Measurements from ENCODE around the gene GAREM2.

Gene GAREM2

DNA sequence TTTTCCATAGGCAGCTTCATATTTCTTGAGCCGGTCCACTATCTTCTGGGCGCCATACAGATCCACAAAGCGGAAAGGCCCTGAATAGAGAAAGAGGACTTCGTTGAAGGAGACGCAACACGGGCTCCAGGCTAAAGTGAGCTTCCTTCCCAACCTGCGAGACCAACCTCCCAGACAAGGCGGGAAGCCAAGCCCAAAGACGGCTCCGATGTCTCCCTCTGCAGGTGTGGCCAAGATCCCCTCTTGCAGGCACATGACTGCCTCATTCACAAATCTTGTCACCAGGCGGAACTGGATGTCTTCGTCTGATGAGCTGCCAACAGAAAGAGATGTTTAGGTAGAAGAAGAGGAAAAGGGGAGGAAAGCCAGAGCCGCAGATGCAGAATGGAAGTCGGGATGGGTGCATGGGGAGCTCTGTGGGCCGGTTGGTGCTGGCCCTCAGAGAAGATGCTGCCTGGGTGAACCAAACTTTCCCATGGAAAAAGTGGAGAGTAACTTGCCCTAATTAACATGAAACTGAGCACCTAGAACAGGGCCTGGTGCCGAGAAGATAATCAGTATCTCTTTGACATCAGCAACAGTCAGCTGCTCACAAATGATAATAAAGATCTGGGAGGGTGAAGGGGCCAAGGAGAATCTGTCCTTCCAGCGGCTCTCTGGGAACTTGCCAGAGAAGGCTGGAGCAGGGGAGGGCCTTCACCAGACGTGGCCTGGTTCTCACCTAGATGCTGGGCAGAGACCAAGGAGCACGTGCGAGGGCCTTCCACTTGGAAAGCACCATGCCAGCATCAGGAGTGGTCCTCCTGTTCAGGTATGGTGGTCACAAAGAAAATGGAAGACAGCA, 18.6 kb downstream of the GAREM2 start:
- Mint-ChIP-seq H3K27me3 (no peaks in the 10 kb centered on the region), H3K27ac (no peak overlapping the region), H3K4me1 (peaks cover 5% of the 10 kb centered on the region), H3K4me3 (no peak overlapping the region), H3K9me3 (no peaks in the 10 kb centered on the region)
- DNase-seq, result no peak
- no peak for ATAC-seq

DNA sequence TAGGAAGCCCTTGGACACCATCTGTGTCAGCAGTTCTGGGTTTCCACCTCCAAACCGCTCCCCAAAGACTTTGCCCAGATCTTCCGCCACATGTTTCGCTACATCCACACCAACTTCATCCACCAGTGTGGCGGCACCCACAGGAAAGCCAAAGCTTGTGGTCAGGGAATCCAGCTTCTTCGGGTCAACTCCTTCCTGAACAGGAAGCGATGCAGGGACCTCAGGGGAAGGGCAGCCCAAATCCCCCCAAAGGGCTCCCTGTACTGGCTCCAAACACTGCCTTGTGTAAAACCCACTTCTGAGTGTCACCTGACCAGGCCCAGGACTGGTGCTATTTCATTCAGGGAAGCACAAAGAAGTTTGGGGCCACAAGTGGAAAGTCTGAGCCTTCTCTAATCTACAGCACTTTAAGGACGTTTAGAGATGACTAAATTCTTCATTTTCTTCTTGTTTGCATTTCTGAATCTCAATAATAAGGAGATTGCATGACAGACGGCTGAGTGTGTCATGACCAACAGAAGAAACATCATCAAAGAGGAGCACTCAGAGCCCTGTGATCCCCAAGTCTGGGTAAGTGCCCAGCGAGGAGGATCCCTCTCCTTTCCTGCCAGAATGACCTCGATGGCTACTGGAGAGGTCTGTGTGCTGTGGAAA, 20.8 kb downstream of the GAREM2 start:
- ATAC-seq (no peak), DNase-seq (no peak)
- Mint-ChIP-seq H3K27me3 (no peaks in the 10 kb centered on the region), H3K4me3 (no peak overlapping the region), H3K9me3 (no peaks in the 10 kb centered on the region), H3K27ac (peak overlapping the region in 1 of 2 donors; percentile 74), H3K4me1 (no peaks in the 10 kb centered on the region)

GRCh38 chr2:26195040-26195984, 22.4 kb downstream of the GAREM2 start:
- no peak for DNase-seq
- Mint-ChIP-seq H3K27me3 (no peaks in the 10 kb centered on the region), H3K4me1 (no peaks in the 10 kb centered on the region), H3K4me3 (no peak overlapping the region), H3K9me3 (no peaks in the 10 kb centered on the region), H3K27ac (peak overlapping the region in 1 of 2 donors; percentile 48)
- ATAC-seq, result no peak

DNA sequence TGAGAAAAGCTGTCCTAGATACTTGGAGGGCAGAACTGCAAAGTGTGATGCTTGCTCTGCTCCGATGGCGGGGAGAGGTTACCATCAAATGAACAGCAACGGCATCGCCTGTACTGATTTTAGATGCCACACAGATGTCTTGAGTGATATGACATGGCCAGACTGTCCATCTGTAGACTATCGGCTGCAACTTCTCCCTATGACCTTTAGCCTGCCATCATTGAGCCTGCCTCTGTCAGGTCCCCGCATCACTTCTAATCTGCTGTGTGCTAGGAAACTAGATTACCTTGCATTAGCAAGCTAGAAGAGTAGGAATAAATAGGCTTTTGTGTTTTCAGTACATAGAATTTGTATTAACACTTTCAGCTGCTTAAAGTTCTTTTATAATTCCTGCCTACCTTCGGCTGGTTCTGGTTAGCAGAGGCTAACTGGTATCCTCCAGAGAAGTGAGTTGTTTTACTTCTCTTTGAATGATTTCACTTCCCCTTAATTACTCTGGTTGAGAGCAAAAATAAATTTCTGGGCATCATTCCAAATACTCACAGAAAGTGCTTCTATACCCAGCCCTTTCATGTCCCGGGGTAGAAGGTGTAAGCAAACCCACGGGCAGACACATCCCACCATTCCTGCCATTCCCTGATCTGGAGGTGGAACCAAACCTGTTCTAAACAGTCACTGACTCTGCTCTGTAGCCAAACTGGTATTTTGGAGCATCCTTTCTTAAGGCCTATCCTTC, 24.0 kb downstream of the GAREM2 start:
- Mint-ChIP-seq H3K4me3 (no peak overlapping the region), H3K9me3 (no peaks in the 10 kb centered on the region), H3K27me3 (no peaks in the 10 kb centered on the region), H3K27ac (no peak overlapping the region), H3K4me1 (no peaks in the 10 kb centered on the region)
- no peak for ATAC-seq
- DNase-seq, result no peak

DNA sequence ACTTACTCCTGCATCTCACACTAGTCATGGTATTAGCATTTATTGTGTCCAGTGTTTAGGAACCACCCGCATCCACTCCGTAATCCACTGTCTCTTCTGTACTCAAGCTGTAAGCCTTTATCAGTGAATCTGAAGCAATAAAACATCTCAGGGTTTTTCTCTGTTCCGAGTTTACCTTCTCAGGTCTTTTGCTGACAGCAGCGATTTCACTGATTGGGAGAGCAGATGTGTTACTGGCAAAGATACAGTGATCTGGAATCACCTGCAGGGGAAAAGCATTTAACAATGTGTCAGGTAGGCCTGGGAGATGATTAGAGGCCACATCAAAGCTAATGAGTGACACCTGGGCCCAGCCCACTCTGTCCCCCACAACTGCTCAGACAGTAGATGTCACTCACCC, 24.6 kb downstream of the GAREM2 start:
- no peaks in the 10 kb centered on the region for H3K27me3 Mint-ChIP-seq
- H3K9me3 Mint-ChIP-seq, result no peaks in the 10 kb centered on the region
- DNase-seq (no peak), ATAC-seq (no peak)
- no peak overlapping the region for H3K4me3 Mint-ChIP-seq
- no peaks in the 10 kb centered on the region for H3K4me1 Mint-ChIP-seq
- no peak overlapping the region for H3K27ac Mint-ChIP-seq

GRCh38 chr2:26202981-26203490, 30.1 kb downstream of the GAREM2 start:
- Mint-ChIP-seq H3K27me3 (no peaks in the 10 kb centered on the region), H3K4me1 (no peaks in the 10 kb centered on the region), H3K27ac (peak overlapping the region in 1 of 2 donors; percentile 67)

DNA sequence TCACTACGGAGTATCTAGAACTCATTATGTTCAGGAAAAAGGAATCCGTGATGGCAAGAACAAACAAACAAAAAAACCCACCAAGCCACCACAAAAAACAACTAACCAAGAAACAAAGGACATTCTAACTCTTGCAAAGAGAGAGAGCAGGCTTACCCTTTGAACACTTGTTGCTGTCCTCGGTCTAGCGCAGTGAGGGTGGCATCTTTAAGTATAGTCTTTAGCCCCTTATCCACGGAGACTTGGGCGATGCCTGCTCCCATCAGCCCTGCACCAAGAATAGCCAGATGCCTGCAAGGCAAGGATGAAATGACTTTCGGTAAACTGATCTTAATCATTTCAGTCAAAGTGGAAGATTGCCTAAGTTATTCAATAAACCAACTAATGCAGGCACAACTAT, 31.0 kb downstream of the GAREM2 start:
- Mint-ChIP-seq H3K4me1 (no peaks in the 10 kb centered on the region), H3K27ac (no peak overlapping the region), H3K27me3 (no peaks in the 10 kb centered on the region), H3K9me3 (no peaks in the 10 kb centered on the region), H3K4me3 (no peak overlapping the region)
- no peak for DNase-seq
- no peak for ATAC-seq

More at GRCh38 chr2:26202981-26203490, 30.1 kb downstream of the GAREM2 start:
- no peak overlapping the region for H3K4me3 Mint-ChIP-seq
- no peaks in the 10 kb centered on the region for H3K9me3 Mint-ChIP-seq
- DNase-seq (no peak), ATAC-seq (no peak)

DNA sequence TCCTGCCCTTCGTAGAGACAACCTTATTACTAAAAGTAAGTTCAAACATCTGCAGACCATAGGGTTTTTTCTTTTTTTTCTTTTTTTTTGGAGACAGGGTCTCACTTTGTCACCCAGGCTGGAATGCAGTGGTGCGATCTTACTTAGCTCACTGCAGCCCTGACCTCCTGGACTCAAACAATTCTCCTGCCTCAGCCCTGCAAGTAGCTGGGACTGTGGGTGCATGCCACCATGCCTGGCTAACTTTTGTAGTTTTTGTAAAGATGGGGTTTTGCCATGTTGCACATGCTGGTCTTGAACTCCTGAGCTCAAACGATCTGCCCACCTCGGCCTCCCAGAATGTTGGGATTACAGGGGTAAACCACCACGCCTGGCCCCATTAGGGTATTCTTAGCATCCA, 39.1 kb downstream of the GAREM2 start:
- no peak for ATAC-seq
- Mint-ChIP-seq H3K27me3 (no peaks in the 10 kb centered on the region), H3K9me3 (no peaks in the 10 kb centered on the region), H3K4me3 (no peak overlapping the region), H3K4me1 (no peaks in the 10 kb centered on the region), H3K27ac (no peak overlapping the region)
- no peak for DNase-seq

DNA sequence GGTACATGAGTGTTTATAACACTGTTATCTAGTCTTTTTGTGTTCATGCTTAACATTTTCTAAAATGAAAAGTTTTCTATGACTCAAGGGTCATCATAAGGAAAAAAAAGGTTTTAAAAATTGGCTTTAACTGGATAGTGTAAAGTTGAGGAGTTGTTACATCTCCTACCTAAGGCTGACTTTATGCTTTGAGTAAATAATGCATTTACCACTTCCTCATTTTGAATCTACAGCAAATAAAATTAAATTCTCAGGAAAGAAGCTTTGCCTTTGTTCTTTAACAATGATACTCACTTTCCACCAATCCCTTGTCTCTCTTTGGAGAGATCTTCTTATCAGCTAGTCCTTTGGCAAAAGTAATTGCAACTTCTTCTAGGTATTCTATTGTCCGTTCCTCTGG, 41.9 kb downstream of the GAREM2 start:
- H3K9me3 Mint-ChIP-seq, result no peaks in the 10 kb centered on the region
- no peaks in the 10 kb centered on the region for H3K27me3 Mint-ChIP-seq
- no peak for ATAC-seq
- DNase-seq, result no peak
- peak overlapping the region in 1 of 2 donors; percentile 93 for H3K27ac Mint-ChIP-seq
- no peak overlapping the region for H3K4me3 Mint-ChIP-seq
- no peaks in the 10 kb centered on the region for H3K4me1 Mint-ChIP-seq

DNA sequence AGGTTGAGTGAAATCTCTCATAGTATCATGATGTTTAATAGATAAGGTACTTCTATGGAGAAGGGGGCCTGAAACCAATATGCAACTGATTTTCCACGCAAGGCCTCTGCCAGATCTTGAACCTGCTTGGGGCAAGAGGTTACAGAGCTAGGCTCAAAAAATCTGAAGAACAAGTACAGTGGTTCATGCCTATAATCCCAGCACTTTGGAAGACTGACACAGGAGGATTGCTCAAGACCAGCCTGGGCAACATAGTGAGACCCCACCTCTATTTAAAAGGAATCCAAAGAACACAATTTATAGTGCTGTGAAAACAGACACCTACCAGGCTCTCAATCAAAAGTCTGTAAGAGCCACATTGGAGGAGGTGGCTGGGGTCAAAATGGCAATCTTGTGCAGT, 42.9 kb downstream of the GAREM2 start:
- DNase-seq (no peak), ATAC-seq (no peak)
- Mint-ChIP-seq H3K9me3 (no peaks in the 10 kb centered on the region), H3K27ac (no peak overlapping the region), H3K4me3 (no peak overlapping the region), H3K27me3 (no peaks in the 10 kb centered on the region), H3K4me1 (no peaks in the 10 kb centered on the region)

- Mint-ChIP-seq H3K9me3 (no peaks in the 10 kb centered on the region), H3K27me3 (no peaks in the 10 kb centered on the region), H3K4me3 (no peak overlapping the region), H3K4me1 (no peaks in the 10 kb centered on the region), H3K27ac (no peak overlapping the region)
- no peak for DNase-seq
- no peak for ATAC-seq
Measured at GRCh38 chr2:26216587-26216986, 43.7 kb downstream of the GAREM2 start.

DNA sequence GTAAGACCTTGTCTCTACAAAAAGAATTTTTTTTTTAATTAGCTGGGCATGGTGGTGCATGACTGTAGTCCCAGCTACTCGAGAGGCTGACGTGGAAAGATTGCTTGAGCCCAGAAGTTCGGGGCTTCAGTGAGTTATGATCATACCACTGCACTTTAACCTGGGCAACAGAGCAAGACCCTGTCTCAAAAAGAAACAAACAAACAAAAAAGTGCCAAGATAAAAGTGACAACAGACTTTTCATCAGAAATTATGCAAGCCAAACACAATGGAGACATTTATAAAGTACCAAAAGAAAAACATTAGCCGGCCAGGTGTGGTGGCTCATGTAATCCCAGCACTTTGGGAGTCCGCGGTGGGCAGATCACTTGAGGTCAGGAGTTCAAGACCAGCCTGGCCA, 44.8 kb downstream of the GAREM2 start:
- Mint-ChIP-seq H3K9me3 (no peaks in the 10 kb centered on the region), H3K27me3 (no peaks in the 10 kb centered on the region), H3K4me1 (no peaks in the 10 kb centered on the region), H3K4me3 (no peak overlapping the region), H3K27ac (no peak overlapping the region)
- no peak for ATAC-seq
- DNase-seq, result no peak

DNA sequence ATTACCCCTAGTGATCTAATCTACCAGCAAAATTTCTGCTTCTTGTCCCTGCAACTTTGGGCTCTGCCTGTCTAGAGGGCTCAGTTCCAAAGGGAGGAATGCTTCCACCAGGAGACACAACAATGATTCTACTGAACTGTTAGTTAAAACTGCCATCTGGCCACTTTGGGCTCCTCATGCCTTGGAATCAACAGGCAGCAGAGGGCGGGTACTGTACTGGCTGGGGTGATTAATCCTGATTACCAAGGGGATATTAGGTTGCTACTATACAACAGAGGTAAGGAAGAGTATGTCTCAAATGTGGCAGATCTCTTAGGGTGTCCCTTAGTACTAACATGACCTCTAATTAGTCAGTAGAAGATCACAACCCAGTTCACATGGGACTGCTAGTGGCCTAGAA, 50.1 kb downstream of the GAREM2 start:
- H3K27me3 Mint-ChIP-seq, result no peaks in the 10 kb centered on the region
- H3K27ac Mint-ChIP-seq, result peak overlapping the region; percentile 48 to 74
- H3K9me3 Mint-ChIP-seq, result no peaks in the 10 kb centered on the region
- H3K4me1 Mint-ChIP-seq, result no peaks in the 10 kb centered on the region
- DNase-seq (no peak), ATAC-seq (no peak)
- no peak overlapping the region for H3K4me3 Mint-ChIP-seq

DNA sequence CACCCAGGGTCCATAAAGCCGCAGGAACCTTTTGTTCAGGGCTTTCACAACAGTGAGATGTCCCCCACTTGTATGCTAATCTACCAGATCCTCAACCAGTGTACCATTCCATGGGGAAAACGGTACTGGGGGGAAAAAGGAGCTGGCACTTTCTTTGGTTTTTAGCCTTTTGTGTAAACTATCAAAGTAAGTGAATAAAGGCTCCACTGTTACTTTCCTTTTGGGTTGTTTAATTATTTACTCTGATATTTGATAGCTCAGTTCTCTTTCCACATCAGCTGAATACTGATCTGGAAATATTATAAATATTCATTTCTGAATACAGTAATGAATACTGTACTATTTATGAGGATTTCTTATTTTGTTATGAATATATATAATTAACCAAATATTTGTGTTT, 51.2 kb downstream of the GAREM2 start:
- DNase-seq (no peak), ATAC-seq (no peak)
- H3K4me3 Mint-ChIP-seq, result no peak overlapping the region
- no peaks in the 10 kb centered on the region for H3K4me1 Mint-ChIP-seq
- H3K9me3 Mint-ChIP-seq, result no peaks in the 10 kb centered on the region
- H3K27ac Mint-ChIP-seq, result no peak overlapping the region
- H3K27me3 Mint-ChIP-seq, result no peaks in the 10 kb centered on the region

GRCh38 chr2:26229595-26229994, 56.7 kb downstream of the GAREM2 start:
- no peak for DNase-seq
- Mint-ChIP-seq H3K27ac (no peak overlapping the region), H3K4me3 (no peak overlapping the region), H3K27me3 (no peaks in the 10 kb centered on the region), H3K9me3 (no peaks in the 10 kb centered on the region), H3K4me1 (no peaks in the 10 kb centered on the region)
- no peak for ATAC-seq

Data from stimulated activated naive CD8-positive, alpha-beta T cell treated with anti-CD3 and anti-CD28 coated beads, Interleukin-15, amount 100 ng/mL, for 72 hours (primary cell).